Left lobe of liver (tissue), 1 donor: Measurements from ENCODE around the gene XRCC4. TPM values are rescaled to one million over a fixed set of nuclear protein-coding genes. Genes with fewer than 3 reads are reported as not detected.

Experiments
- total RNA-seq: library from RNA; stranded (reverse); gene quantifications from one replicate; pipeline ENCODE4 v1.2.1, GENCODE V29; 2021
- donor health status: DM: no; HTN: yes; CAD: no.

Gene XRCC4
- total RNA-seq, 1 donor from 2014 or later = 1.8 TPM

Other genes with a start within 250 kb of the XRCC4 start
- 46.1 TPM for gene TMEM167A, start 153 bp upstream of the XRCC4 start, total RNA-seq